IPS-18c (cell line): ENCODE data around the gene F5.
"Not testable (repeated sequence)": the region's sequence is repeated elsewhere in the genome, so short reads cannot be mapped to it uniquely, and the experiment has no call there.

Experiments
- H3K4me3 ChIP-seq: 2 replicates; pipeline ENCODE4 v1.7.0; 2013; ENCODE audit warnings: low read depth, mild to moderate bottlenecking, low read length, moderate library complexity; ENCODE audit not compliant: insufficient read depth
- H3K9me3 ChIP-seq: one replicate; pipeline ENCODE4 v1.6.1; 2013; ENCODE audit warnings: mild to moderate bottlenecking, low read length, moderate library complexity; ENCODE audit not compliant: control insufficient read depth, insufficient read depth

Gene F5

DNA sequence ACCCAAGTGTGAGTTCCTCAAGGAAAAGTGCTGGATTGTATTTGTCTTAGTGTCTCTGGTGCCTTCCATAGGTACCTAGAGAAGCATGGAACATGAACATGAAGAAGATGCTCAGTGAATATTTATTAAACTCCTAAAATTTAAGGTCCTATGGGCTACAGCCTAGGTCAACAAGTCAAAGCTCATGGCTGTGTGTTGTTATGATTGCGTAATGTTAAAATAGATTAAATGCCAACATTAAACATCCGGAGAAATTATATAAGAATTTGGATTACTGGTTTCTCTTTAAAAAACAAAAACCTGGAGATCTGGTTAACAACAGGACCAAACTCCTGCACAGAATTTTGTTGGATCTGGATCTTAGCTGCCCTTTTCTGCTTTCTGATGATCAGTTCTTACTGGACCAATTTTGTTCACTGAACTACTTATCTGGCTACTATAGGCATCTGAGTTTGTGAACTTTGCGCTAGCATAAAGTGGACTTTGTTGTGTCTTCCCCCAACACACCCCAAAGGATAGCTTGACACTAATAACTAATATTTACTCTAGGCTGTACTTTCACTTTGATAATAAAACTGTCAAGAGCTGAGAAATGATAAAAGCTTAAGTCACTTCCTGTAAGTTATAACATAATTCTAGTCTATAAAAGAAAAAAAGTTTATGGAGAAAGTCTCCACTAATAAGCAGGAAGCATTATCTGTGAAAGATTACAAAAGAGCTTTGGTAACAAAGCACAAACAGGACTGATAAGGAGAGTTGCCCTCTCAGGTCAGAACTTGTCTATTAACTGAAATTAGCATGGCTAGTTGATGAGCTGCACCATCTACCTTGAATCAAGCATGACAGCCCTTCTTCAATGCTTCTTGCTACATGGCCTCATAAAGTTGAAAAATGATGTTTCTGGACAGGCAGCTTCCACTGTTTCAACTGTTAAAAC lies 20.7 kb downstream of the F5 start:
- H3K9me3 ChIP-seq = no peaks in the 10 kb centered on the region
- no peak overlapping the region for H3K4me3 ChIP-seq

DNA sequence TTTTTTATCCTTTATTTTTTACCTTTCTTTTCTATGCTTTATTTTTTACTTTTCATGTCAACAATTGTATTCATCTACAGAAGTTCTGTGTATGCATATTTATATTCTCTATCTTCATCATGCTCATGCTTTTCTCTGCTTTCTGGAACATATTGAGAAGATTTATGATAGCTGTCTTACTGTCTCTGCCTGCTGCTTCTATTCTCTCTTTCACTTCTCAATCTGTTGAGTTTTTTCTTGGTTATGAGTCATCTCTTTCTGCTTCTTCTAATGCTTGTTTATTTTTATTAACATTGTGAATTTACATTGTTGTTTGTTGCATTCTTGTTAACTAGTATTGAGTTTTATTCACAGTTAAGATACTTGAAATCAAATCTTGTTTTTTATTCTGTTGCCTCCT lies 22.6 kb downstream of the F5 start:
- H3K4me3 ChIP-seq = no peak overlapping the region
- no peaks in the 10 kb centered on the region for H3K9me3 ChIP-seq

DNA sequence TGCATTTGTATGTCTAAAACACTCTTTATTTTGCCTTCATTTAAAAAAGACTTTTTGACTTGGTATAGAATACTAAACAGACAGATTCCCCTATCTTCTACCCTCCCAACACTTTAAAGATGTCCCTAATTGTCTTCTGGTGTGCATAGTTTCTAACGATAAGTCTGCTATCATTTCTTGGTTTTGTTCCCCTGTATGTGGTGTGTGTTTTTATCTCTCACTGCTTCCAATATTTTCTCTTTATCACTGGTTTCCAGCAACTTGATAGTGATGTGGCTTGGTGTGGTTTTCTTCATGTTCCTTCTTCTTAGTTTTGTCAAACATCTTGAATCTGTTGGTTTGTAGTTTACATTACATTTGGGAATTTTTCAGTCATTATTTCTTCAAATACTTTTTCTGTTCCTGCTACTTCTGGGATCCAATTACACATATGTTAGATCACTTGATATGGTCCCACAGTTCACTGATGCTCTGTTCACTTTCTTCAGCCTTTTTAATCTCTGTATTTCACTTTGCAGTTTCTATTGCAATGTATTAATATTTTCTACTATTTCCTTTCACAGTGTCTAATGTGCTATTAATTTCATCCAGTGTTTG lies 23.2 kb downstream of the F5 start:
- H3K9me3 ChIP-seq = no peaks in the 10 kb centered on the region
- no peak overlapping the region for H3K4me3 ChIP-seq

DNA sequence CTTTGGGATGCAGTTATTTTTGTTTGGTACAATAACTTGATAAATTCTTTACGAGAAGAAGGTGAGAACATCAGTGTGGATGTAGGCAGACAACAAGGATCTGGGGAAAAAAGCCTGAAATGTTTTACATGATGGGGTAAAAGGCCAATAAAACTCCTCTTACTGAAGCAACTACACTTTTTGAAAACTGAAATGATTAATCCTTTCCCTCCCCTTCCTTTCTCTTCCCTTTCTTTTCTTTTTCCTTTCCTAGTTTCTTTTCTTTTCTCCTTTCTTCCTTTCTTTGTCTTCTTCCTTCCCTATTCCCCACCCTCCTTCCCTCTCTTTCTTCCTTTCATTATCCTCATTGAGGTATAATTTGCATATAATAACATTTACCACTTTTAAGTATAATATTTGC lies 24.6 kb downstream of the F5 start:
- Histone ChIP-seq H3K4me3 (no peak overlapping the region), H3K9me3 (no peaks in the 10 kb centered on the region)

DNA sequence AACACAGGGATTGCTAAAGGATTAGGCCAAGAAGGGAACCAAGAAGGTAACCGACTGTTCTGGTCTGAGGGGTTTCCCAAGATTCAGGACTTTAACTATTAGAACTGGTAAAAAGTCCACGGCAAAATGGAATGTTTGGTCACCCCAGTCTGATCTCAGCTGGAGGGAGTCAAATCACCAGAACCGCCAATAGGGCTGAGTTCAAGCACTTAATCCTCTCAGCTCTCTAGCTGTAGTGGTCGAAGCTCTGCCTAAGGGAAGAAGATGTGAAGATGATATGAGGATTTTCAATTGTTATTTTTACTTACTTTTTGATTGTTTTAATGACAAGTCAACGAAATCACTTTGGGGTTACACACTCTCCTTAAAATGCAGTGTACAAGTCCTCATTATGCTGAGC lies 29.1 kb downstream of the F5 start:
- Histone ChIP-seq H3K9me3 (no peaks in the 10 kb centered on the region), H3K4me3 (no peak overlapping the region)

DNA sequence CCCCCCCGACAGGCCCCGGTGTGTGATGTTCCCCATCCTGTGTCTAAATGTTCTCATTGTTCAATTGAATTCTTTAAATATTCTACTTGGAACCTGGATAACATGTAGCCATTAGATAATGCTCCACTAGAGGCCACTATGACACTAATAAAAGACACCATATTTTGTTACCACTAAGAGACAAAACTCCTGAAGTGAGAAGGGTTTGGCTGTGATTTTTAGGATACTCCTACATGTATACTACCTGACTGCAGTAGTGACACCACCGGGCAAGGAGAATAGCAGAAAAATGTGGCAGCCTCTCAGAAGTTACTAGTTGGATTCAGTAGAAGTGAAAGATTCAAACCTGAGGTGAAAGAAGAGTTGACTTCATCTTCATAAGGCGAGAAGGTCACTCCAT lies 36.0 kb downstream of the F5 start:
- Histone ChIP-seq H3K4me3 (no peak overlapping the region), H3K9me3 (no peaks in the 10 kb centered on the region)

DNA sequence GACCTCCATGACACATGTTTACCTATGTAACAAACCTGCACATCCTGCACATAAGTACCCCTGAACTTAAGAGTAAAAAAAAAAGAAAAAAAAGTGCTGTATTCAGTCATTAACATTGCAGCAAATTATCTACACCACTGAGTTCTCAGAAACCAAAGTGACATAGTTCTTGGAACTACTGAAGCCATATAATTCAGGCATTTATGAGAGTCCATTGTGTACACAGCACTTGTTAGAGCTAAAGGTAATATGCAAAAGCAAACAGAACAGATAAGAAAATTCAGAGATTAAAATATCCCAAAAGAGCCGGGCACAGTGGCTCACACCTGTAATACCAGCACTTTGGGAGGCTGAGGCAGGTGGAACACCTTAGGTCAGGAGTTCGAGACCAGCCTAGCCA lies 38.0 kb downstream of the F5 start:
- Histone ChIP-seq H3K4me3 (no peak overlapping the region), H3K9me3 (no peaks in the 10 kb centered on the region)

DNA sequence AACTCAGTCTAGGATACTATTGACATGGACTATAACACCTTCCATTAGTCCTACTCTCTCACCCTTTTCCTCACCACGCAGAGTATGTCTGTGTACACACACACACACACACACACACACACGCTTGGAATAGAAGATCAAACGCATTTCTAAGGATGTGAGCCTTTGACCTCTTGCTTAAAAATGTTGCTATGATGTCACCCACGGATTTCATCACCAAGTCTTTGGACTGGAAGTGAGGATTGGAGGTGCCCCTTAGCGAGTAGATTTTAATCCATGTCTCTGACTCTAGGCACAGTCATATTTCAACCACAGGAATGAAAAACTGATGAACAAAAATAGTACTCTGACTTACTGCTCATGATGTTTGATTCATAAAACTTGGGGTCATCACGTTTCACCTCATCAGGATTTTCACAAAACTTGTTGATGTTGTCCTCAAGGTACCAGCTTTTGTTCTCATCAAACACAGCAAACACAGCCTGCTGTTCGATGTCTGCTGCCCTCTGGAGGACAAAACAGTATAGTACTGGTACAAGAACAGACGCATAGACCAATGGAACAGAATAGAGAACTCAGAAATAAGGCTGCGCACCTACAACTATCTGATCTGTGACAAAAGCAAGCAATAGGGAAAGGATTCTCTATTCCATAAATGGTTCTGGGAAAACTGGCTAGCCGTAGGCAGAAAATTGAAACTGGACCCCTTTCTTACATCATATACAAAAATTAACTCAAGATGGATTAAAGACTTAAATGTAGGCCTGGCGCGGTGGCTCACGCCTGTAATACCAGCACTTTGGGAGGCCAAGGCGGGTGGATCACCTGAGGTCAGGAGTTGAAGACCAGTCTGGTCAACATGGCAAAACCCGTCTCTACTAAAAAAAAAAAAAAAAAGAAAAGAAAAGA lies 39.9 kb downstream of the F5 start:
- Histone ChIP-seq H3K9me3 (no peaks in the 10 kb centered on the region), H3K4me3 (no peak overlapping the region)

DNA sequence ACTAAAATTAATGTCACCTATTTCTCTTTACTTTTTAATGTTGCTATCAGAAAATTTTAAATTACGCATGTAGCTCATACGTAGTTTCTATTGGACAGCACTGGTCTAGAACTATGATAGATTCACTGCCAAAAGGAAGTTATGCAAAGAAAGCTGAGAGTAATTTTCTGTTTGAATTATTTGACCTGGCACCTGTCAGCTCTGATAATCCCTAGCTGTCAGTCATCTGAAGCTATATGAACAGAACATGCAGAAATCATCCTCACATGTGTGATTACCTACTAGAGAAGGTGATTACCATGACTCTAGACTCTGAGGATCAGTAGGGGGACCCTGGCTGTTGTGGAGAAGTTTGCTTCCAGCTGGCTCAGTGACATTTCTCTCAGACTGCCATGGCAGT lies 40.8 kb downstream of the F5 start:
- H3K9me3 ChIP-seq = no peaks in the 10 kb centered on the region
- H3K4me3 ChIP-seq = no peak overlapping the region

DNA sequence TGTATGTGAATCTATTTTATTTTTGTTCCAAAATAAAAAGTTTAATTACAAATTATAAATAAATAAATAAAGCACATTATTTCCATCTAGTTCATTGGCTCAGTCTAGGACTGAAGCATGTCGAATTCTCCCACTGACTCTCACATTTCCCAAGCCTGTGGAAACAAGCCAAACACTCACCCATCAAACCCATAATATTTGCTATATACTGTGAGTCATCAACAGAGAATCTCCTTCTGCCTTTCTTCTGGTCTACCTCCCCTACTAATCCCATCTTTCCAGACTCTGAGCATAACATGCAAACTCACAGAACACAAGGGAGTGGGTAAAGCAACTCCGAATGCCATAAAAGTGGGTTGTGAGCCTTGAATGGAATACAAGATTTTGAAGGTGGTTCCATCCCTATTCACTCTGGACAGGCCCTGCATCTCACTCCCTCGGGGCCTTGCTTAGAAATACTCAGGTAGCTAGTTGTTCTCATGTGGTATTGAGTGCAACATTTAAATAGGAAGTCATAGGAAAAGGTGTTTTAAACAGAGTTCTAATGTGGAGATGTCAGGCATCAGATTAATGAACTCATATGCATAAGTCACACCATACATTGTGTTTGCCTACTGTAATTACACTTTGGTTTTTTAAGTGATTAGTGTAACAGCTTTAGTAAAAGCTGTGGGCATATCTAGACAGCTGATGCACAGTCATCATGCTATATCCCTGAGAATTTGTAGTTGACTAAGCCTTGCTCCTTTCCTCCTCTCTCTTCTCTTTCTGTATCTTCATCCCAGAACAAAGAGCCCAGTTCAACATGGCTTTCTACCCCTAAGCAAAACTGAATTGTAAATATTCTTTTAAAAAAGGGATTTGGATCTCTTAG lies 47.0 kb downstream of the F5 start:
- no peak overlapping the region for H3K4me3 ChIP-seq
- no peaks in the 10 kb centered on the region for H3K9me3 ChIP-seq

DNA sequence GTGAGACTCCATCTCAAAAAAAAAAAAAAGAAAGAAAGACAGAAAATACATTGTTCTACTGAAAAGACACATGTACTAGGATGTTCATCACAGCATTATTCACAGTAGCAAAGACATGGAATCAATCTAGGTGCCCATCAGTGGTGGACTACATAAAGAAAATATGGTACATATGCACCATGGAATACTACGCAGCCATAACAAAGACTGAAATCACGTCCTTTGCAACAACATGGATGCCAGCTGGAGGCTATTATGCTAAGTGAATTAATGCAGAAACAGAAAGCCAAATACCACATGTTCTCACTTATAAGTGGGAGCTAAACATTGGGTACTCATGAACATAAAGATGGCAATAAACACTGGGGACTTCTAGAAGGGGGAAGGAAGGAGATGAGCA lies 51.6 kb downstream of the F5 start:
- Histone ChIP-seq H3K4me3 (no peak overlapping the region), H3K9me3 (no peaks in the 10 kb centered on the region)

DNA sequence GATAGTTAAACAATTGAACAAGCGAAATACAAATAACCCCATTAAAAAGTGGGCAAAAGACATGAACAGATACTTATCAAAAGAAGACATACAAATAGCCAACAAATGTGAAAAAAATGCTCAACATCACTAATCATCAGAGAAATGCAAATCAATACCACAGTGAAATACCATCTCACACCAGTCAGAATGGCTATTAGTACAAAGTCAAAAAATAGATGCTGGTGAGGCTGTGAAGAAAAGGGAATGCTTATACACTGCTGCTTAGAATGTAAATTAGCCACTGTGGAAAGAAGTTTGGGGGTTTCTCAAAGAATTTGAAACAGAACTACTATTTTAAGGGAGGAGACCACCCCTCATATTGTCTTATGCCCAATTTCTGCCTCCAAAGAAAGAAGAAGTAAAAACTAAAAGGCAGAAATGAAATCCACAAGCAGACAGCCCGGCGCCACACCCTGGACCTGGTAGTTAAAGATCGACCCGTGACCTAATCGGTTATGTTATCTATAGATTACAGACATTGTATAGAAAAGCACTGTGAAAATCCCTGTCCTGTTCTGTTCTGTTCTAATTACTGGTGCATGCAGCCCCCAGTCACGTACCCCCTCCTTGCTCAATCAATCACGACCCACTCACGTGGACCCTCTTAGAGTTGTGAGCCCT lies 52.6 kb downstream of the F5 start:
- H3K9me3 ChIP-seq, H3K4me3 ChIP-seq: not testable (repeated sequence)

DNA sequence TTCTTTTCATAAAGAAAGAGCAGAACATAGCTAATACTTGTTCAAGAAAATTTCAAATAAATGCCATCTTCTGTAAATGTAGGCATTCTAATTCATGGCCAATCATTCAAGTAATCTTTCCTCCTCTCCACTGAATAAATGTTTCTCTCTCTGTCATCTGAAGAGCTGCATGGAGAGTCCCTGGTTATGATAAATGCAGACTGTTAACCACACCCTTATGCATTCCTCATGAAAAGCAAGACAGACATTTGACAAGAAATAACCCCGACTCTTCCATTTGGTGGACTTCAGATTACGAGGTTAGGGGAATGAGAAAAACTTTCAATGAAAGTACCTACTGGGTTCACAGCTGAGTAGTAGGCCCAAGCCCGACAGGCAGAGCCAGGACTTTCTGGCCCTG lies 55.8 kb downstream of the F5 start:
- Histone ChIP-seq H3K9me3 (no peaks in the 10 kb centered on the region), H3K4me3 (no peak overlapping the region)

DNA sequence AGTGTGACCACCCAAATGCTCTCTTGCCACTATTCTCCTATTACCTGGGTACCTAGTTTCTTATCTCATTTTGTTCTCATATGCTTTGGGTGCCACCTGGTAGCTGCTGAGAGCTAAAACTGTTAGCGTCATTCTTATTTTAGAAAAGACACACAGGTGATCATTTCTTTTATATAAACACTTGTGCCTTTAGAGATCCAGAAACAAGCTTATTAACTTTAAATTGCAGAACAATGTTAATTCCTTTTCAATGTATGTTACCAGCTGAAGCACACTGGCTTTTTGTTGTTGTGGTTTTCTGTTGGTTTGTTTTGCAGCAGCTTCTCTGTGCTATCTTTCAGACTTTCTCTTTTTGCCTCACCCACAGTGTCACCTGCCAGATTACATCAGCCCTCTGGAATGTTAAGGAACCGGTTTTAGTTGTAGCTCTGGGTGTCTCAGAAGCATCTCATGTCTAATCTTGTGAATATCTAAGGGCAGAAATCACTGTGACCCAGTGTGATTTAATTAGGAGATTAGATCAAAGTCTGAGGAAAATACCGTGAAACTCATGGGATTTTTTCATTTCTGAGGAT lies 57.1 kb downstream of the F5 start:
- Histone ChIP-seq H3K9me3 (no peaks in the 10 kb centered on the region), H3K4me3 (no peak overlapping the region)

DNA sequence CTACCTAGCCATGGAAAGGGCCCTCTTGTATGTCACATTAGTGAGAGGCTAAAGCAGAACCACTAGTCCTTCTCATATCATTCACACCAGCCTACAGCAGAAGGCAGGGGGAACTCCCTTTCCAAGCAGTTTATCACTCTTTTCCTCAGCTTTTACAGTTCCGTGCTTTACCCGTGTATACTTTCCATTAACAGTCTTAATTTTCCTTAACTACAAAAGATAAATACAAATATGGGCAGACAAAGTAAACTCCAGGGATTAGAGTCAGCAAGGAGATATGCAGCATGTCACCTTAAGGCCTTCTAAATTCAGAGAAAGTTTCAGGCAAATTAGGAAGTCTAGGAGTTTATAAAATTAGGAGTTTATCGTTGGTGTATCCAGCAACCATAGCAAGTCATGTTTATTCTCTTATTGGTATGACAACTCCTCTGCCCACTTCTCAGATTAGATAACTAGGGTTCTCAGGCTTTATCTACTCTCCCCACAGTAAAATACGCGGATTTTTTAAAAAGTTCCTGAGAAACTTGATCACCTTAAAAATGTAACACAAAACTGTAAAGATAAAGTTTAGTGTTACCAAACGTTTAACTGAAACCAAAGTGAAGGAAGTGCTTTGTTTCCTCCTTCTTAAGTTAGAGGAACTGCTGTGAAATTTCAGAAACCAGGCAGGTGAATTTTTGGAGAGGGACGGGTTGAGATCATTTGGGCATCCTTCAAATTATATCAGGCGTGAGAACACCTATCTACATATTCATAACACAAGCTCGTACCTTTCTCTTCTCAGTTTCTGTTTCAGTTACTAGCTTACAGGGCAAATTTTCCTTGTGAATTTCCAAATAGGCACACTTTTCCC lies 57.8 kb downstream of the F5 start:
- no peak overlapping the region for H3K4me3 ChIP-seq
- no peaks in the 10 kb centered on the region for H3K9me3 ChIP-seq
